Fibroblast of peridontal ligament (primary cell): Measurements from ENCODE around the gene ZSCAN16.

ENCODE experiments used
- DNase-seq: peaks from one replicate; pipeline ENCODE4 v3.0.0-alpha.2; 2010; ENCODE audit errors: extremely low read depth

ZSCAN16 gene

GRCh38 chr6:28172006-28172405 lies 47.6 kb downstream of the ZSCAN16 start:
- DNase-seq = no peak

GRCh38 chr6:28176373-28176772 lies 52.0 kb downstream of the ZSCAN16 start:
- no peak for DNase-seq
